Adrenal gland (tissue), 5 donors: ENCODE data around the gene PRRC2B.

ENCODE experiments used
- POLR2A ChIP-seq, 2 donors: fragments of 450-650 bp; IDR thresholded peaks; one replicate each; pipeline ENCODE4 v1.6.1; 2017; ENCODE audit warnings: antibody characterized with exemption in 2 of 2, mild to moderate bottlenecking in 2 of 2, moderate library complexity in 1 of 2
- TF ChIP-seq, protein P1 (sequence below), 6 experiments: fragments of 450-650 bp in 4 of 6; fragments of 200-600 bp in 2 of 6; sonication (generic) in 1 of 6; IDR thresholded peaks; 1 replicate in 5 of 6; 2 replicates in 1 of 6; pipeline versions ENCODE4 v1.5.1 to v1.8.0; 2016 to 2021; ENCODE audit warnings: antibody characterized with exemption in 6 of 6, mild to moderate bottlenecking in 2 of 6, moderate library complexity in 1 of 6
- donor health status: DM: no; HTN: no; CAD: no.

GRCh38 chr9:131470581-131470991 is 76.7 kb downstream of the PRRC2B start:
- TF ChIP-seq, protein P1, sequence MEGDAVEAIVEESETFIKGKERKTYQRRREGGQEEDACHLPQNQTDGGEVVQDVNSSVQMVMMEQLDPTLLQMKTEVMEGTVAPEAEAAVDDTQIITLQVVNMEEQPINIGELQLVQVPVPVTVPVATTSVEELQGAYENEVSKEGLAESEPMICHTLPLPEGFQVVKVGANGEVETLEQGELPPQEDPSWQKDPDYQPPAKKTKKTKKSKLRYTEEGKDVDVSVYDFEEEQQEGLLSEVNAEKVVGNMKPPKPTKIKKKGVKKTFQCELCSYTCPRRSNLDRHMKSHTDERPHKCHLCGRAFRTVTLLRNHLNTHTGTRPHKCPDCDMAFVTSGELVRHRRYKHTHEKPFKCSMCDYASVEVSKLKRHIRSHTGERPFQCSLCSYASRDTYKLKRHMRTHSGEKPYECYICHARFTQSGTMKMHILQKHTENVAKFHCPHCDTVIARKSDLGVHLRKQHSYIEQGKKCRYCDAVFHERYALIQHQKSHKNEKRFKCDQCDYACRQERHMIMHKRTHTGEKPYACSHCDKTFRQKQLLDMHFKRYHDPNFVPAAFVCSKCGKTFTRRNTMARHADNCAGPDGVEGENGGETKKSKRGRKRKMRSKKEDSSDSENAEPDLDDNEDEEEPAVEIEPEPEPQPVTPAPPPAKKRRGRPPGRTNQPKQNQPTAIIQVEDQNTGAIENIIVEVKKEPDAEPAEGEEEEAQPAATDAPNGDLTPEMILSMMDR (IDR thresholded peaks at IDR 0.05): no peak
- no peak for TF ChIP-seq POLR2A (IDR thresholded peaks at IDR 0.05)
